Lung (tissue), 12 donors: Measurements from ENCODE around the gene LIMK2. TPM values are rescaled to one million over a fixed set of nuclear protein-coding genes. Genes with fewer than 3 reads are reported as not detected.

Source experiments
- ATAC-seq: fragments of 200-7000 bp; cut with Tn5 transposase; one replicate; pipeline ENCODE4 v1.9.1; 2020; ENCODE audit warnings: moderate number of reproducible peaks; ENCODE audit not compliant: insufficient read depth, low FRiP score
- DNase-seq, 3 donors: peaks; one replicate each; pipeline ENCODE4 v3.0.0-alpha.2; 2013 to 2017
- H3K27ac ChIP-seq, 2 donors: one replicate each; pipeline ENCODE4 v1.5.1; 2013; ENCODE audit warnings: mild to moderate bottlenecking in 2 of 2, moderate library complexity in 2 of 2, control low read depth in 1 of 2, inconsistent platforms in 1 of 2, low read depth in 1 of 2, low read length in 1 of 2
- H3K27me3 ChIP-seq, 3 donors: one replicate each; pipeline ENCODE4 v1.5.1; 2013; ENCODE audit warnings: low read length in 2 of 3; ENCODE audit not compliant: control insufficient read depth in 3 of 3, insufficient read depth in 3 of 3
- H3K36me3 ChIP-seq, 4 donors: one replicate each; pipeline ENCODE4 v1.5.1; 2013; ENCODE audit warnings: low read length in 4 of 4, mild to moderate bottlenecking in 1 of 4, moderate library complexity in 1 of 4; ENCODE audit not compliant: control insufficient read depth in 4 of 4, insufficient read depth in 4 of 4
- H3K4me1 ChIP-seq, 5 donors: one replicate each; pipeline ENCODE4 v1.5.1; 2013; ENCODE audit warnings: low read length in 5 of 5, mild to moderate bottlenecking in 2 of 5, moderate library complexity in 1 of 5; ENCODE audit not compliant: control insufficient read depth in 5 of 5, insufficient read depth in 5 of 5
- H3K4me3 ChIP-seq: one replicate; pipeline ENCODE4 v1.5.1; 2013; ENCODE audit warnings: mild to moderate bottlenecking, control low read depth, moderate library complexity
- H3K9ac ChIP-seq, 2 donors: one replicate each; pipeline ENCODE4 v1.5.1; 2013; ENCODE audit warnings: low read length in 2 of 2, control low read depth in 1 of 2; ENCODE audit not compliant: insufficient read depth in 1 of 2
- H3K9me3 ChIP-seq, 4 donors: one replicate each; pipeline ENCODE4 v1.5.1; 2013; ENCODE audit warnings: low read length in 3 of 4, mild to moderate bottlenecking in 1 of 4, moderate library complexity in 1 of 4; ENCODE audit not compliant: control insufficient read depth in 4 of 4, insufficient read depth in 3 of 4
- CTCF ChIP-seq: IDR thresholded peaks from 2 replicates; pipeline ENCODE4 v1.5.1; 2012; ENCODE audit warnings: mild to moderate bottlenecking; ENCODE audit errors: control extremely low read depth, extremely low read depth
- WGBS, 2 donors: extraction: QIAGEN DNeasy Blood & Tissue Kit; methylation state at CpG; one replicate each; pipeline ENCODE4 v1.1.7; 2013; 5-methylcytosine and 5-hydroxymethylcytosine counted together
- polyA plus RNA-seq, 2 donors: library from polyadenylated mRNA; stranded (reverse); fragments of 200-250 nt; gene quantifications; one replicate each; pipeline ENCODE4 v1.2.1, GENCODE V29; 2013
- total RNA-seq, 2 donors: library from RNA; depleted of rRNA in 1 of 2; stranded (reverse); fragments of >200 nt in 1 of 2; gene quantifications; one replicate each; pipeline ENCODE4 v1.2.1, GENCODE V29; 2014 to 2021
- donor health status: control.
- donor health status: control.
- donor health status: Bipolar disorder and iron deficiency.
- donor health status: healthy.
- donor health status: DM: yes; HTN: yes; CAD: no.

Gene LIMK2
- total and polyA plus RNA-seq, 4 donors: 27.3 to 113 (median 81.4) TPM

- DNase-seq (no peak), ATAC-seq (no peak)
- Histone ChIP-seq H3K36me3 (peaks cover 7 to 59% (median 16%) of the 10 kb centered on the region in 4 donors), H3K4me3 (no peak overlapping the region), H3K9ac (no peak overlapping the region), H3K27ac (peak overlapping the region in 1 of 2 donors; percentile 41), H3K4me1 (peaks cover 0 to 8% (median 5%) of the 10 kb centered on the region in 5 donors), H3K27me3 (no peaks in the 10 kb centered on the region), H3K9me3 (no peaks in the 10 kb centered on the region)
- TF ChIP-seq CTCF: no peak
- WGBS, 2 donors: 60 to 63% methylated on average over 4 of the region's 4 CpGs
Measured at GRCh38 chr22:31281733-31282132, 69.6 kb downstream of the LIMK2 start.

GRCh38 chr22:31282748-31283468, 70.8 kb downstream of the LIMK2 start:
- DNase-seq: no peak
- WGBS, 2 donors: 77 to 82% methylated on average over 8 of the region's 8 CpGs

GRCh38 chr22:31284281-31285155, 72.4 kb downstream of the LIMK2 start:
- Histone ChIP-seq H3K27ac (peak overlapping the region in 1 of 2 donors; percentile 61), H3K36me3 (peaks cover 6 to 51% (median 12%) of the 10 kb centered on the region in 4 donors), H3K4me3 (no peak overlapping the region), H3K4me1 (peaks cover 0 to 15% (median 5%) of the 10 kb centered on the region in 5 donors), H3K9ac (no peak overlapping the region), H3K9me3 (no peaks in the 10 kb centered on the region), H3K27me3 (no peaks in the 10 kb centered on the region)
- ATAC-seq (no peak), DNase-seq (peak in 1 of 3 donors; percentile 35)
- no peak for TF ChIP-seq CTCF
- WGBS, 2 donors: 28 to 29% methylated on average over 3 of the region's 3 CpGs

More at GRCh38 chr22:31282748-31283468, 70.8 kb downstream of the LIMK2 start:
- Histone ChIP-seq H3K9ac (no peak overlapping the region), H3K4me3 (no peak overlapping the region), H3K36me3 (peaks cover 7 to 53% (median 15%) of the 10 kb centered on the region in 4 donors), H3K27me3 (no peaks in the 10 kb centered on the region), H3K27ac (no peak overlapping the region), H3K4me1 (peaks cover 0 to 8% (median 5%) of the 10 kb centered on the region in 5 donors), H3K9me3 (no peaks in the 10 kb centered on the region)
- no peak for ATAC-seq
- TF ChIP-seq CTCF: no peak
